T-cell (primary cell): ENCODE data around the gene GCSAM. TPM values are rescaled to one million over a fixed set of nuclear protein-coding genes. Genes with fewer than 3 reads are reported as not detected.
A peak's percentile ranks its signal among the peaks of the same experiment; 100 is the strongest.

Source experiments
- ATAC-seq, 4 experiments: fragments of 200-7000 bp in 3 of 4; fragments of 150-1000 bp in 1 of 4; cut with Tn5 transposase; replicated peaks in 1 of 4; 1 replicate in 3 of 4; 2 replicates in 1 of 4; pipeline ENCODE4 v1.10.0; 2021; ENCODE audit warnings: moderate library complexity in 3 of 4, mild to moderate bottlenecking in 2 of 4, moderate number of reproducible peaks in 1 of 4
- CTCF ChIA-PET, 2 donors: fragments of 300-600 bp; sonication (Branson Sonifier 250); formaldehyde crosslinking; loops; one replicate each; lab custom pipeline; 2022; ENCODE audit warnings: antibody characterized with exemption in 2 of 2; lab: Charles Lee
- POLR2A ChIA-PET, 2 donors: fragments of 300-600 bp; sonication (Branson Sonifier 250); formaldehyde crosslinking; loops; one replicate each; lab custom pipeline; 2022; ENCODE audit warnings: antibody characterized with exemption in 2 of 2; lab: Charles Lee
- DNase-seq, 35 experiments: peaks; one replicate each; pipeline versions ENCODE4 v3.0.0 to v3.0.0-alpha.2; 2013 to 2023
- H3K27ac ChIP-seq: one replicate; pipeline ENCODE4 v1.5.1; 2013; ENCODE audit warnings: low read length
- H3K27me3 ChIP-seq, 2 experiments: replicated peaks in 1 of 2; 1 replicate in 1 of 2; 2 replicates in 1 of 2; pipeline versions ENCODE4 v1.6.1 to v1.7.0; 2013; ENCODE audit warnings: low read length in 1 of 2, mixed read lengths in 1 of 2; ENCODE audit not compliant: control insufficient read depth in 2 of 2, insufficient read depth in 2 of 2; ENCODE audit errors: extremely low read depth in 1 of 2
- H3K36me3 ChIP-seq, 2 donors: 1 replicate in 1 of 2; 2 replicates in 1 of 2; pipeline versions ENCODE4 v1.6.1 to v1.7.0; 2013; ENCODE audit warnings: low read length in 1 of 2; ENCODE audit not compliant: control insufficient read depth in 2 of 2, insufficient read depth in 1 of 2; ENCODE audit errors: extremely low read depth in 1 of 2
- H3K4me1 ChIP-seq, 2 experiments: 1 replicate in 1 of 2; 2 replicates in 1 of 2; pipeline versions ENCODE4 v1.6.1 to v1.7.0; 2013; ENCODE audit warnings: low read length in 2 of 2, mixed read lengths in 1 of 2; ENCODE audit not compliant: insufficient read depth in 2 of 2, control insufficient read depth in 1 of 2; ENCODE audit errors: extremely low read depth in 1 of 2
- H3K4me3 ChIP-seq, 2 donors: 1 replicate in 1 of 2; 2 replicates in 1 of 2; pipeline versions ENCODE4 v1.5.1 to v1.7.0; 2013; ENCODE audit warnings: mild to moderate bottlenecking in 2 of 2, low read length in 1 of 2, moderate library complexity in 1 of 2; ENCODE audit not compliant: control insufficient read depth in 1 of 2; ENCODE audit errors: extremely low read depth in 1 of 2
- H3K9me3 ChIP-seq: 2 replicates; pipeline ENCODE4 v1.7.0; 2013
- H3K27ac Mint-ChIP-seq, 2 donors: one replicate each; pipeline ENCODE4 v1.8.0; 2020 to 2021; ENCODE audit warnings: mild to moderate bottlenecking in 2 of 2, mixed read lengths in 2 of 2
- H3K27me3 Mint-ChIP-seq, 2 donors: one replicate each; pipeline ENCODE4 v1.8.0; 2021 to 2022; ENCODE audit warnings: mixed read lengths in 2 of 2
- H3K36me3 Mint-ChIP-seq: one replicate; pipeline ENCODE4 v1.8.0; 2021; ENCODE audit warnings: mixed read lengths
- H3K4me1 Mint-ChIP-seq, 3 donors: one replicate each; pipeline ENCODE4 v1.8.0; 2020 to 2022; ENCODE audit warnings: mixed read lengths in 3 of 3, mild to moderate bottlenecking in 1 of 3
- H3K4me3 Mint-ChIP-seq, 3 donors: one replicate each; pipeline ENCODE4 v1.8.0; 2020 to 2022; ENCODE audit warnings: mild to moderate bottlenecking in 3 of 3, mixed read lengths in 3 of 3, moderate library complexity in 3 of 3
- H3K9me3 Mint-ChIP-seq, 3 donors: one replicate each; pipeline ENCODE4 v1.8.0; 2020 to 2022; ENCODE audit warnings: mixed read lengths in 3 of 3
- WGBS: methylation state at CpG from one replicate; pipeline ENCODE4 v1.1.5; 2013; ENCODE audit warnings: missing lambda C conversion rate; ENCODE audit not compliant: insufficient coverage; 5-methylcytosine and 5-hydroxymethylcytosine counted together
- total RNA-seq, 35 experiments: library from RNA in 6 of 35; stranded (reverse) in 6 of 35; fragments of 120-200 nt in 1 of 35; gene quantifications; one replicate each; pipeline versions ENCODE4 v1.2.1 to v1.2.4 and lab custom pipeline; 2013 to 2026

The GCSAM gene
- total RNA-seq, 5 donors from 2014 or later (not counting 1 experiment from before 2014, with no cell fraction given): 15.8 to 21.6 (median 18.2) TPM

DNA sequence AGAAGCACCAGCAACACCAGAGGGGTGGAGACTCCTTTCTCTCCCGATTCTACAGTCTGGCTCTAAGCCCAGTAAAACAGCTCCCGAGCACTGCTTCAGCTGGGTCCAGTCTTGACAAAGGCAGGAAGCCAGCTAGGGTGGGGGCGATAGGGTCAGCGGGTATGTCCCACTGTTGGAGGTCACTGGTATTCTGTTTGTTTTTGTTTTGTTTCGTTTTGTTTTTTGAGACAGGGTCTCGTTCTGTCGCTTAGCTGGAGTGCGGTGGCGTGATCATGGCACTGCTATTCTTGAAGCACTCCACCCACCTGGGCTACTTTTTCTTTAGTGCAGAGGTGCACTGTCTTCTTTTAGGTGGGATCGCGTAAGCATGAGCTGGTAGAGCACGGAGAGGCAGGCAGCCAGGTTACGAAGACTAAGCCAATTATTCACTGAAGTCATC, 16.3 kb downstream of the GCSAM start:
- ChIA-PET CTCF (interaction anchor here (0.5 to 1.5 kb wide), 6 partner anchors 11 to 395 kb away, joined by 3 to 6 read pairs (median 4); no protein-coding TSS in a partner anchor), POLR2A (no interaction called here)
- Mint-ChIP-seq H3K9me3 (no peaks in the 10 kb centered on the region), H3K4me1 (peaks cover 46 to 56% (median 49%) of the 10 kb centered on the region in 3 donors), H3K27me3 (no peaks in the 10 kb centered on the region), H3K4me3 (peak overlapping the region in 2 of 3 donors; percentile 4 to 36), H3K27ac (peak overlapping the region; percentile 1 to 49), H3K36me3 (no peaks in the 10 kb centered on the region)
- Histone ChIP-seq H3K4me1 (peaks cover 11 to 38% of the 10 kb centered on the region in 2 experiments), H3K36me3 (peaks cover 0 to 1% of the 10 kb centered on the region in 2 donors), H3K4me3 (no peak overlapping the region), H3K9me3 (no peaks in the 10 kb centered on the region), H3K27me3 (no peaks in the 10 kb centered on the region), H3K27ac (no peak overlapping the region)
- no peak for DNase-seq
- ATAC-seq: no peak
- WGBS: 64% methylated on average over 4 of the region's 13 CpGs

DNA sequence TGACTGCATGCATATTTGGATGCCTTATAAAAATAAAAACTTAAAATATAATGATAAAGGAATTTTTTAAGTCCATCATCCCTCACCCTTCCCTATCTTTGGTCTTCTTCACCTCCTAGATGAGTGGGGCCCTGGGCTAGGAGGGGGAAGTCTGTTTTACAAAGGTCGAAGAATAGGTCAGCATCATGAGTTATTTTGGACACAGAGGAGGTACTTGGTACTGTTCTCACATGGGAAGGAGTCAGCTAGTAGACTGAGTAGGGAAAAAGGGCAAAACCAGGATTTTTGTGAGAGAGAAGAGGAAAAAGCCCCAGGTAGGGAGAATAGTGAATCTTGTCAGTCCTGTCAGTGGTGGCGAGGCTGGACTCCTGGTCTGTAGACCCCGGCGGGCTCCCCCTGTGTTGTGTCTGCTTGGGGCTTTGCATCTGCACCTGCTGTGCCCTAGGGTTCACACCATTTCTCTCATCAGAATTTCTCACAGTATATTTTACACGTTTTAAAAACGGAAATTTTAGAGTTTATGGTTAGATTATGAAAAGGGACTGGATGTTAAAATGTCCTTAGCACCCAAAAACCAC, 17.2 kb downstream of the GCSAM start:
- Mint-ChIP-seq H3K4me1 (peaks cover 39 to 49% (median 40%) of the 10 kb centered on the region in 3 donors), H3K4me3 (no peak overlapping the region), H3K27ac (peak overlapping the region in 1 of 2 donors; percentile 75), H3K36me3 (no peaks in the 10 kb centered on the region), H3K9me3 (no peaks in the 10 kb centered on the region), H3K27me3 (no peaks in the 10 kb centered on the region)
- WGBS: 40% methylated on average over 2 of the region's 6 CpGs
- Histone ChIP-seq H3K27ac (no peak overlapping the region), H3K4me3 (no peak overlapping the region), H3K9me3 (no peaks in the 10 kb centered on the region), H3K27me3 (no peaks in the 10 kb centered on the region), H3K36me3 (no peaks in the 10 kb centered on the region), H3K4me1 (peaks cover 10 to 30% of the 10 kb centered on the region in 2 experiments)
- POLR2A ChIA-PET: no interaction called here
- no peak for DNase-seq
- CTCF ChIA-PET: interaction anchor here in 1 of 2 donors (0.6 kb wide), 1 partner anchor 418 kb away, joined by 3 read pairs; no protein-coding TSS in a partner anchor
- ATAC-seq: no peak

DNA sequence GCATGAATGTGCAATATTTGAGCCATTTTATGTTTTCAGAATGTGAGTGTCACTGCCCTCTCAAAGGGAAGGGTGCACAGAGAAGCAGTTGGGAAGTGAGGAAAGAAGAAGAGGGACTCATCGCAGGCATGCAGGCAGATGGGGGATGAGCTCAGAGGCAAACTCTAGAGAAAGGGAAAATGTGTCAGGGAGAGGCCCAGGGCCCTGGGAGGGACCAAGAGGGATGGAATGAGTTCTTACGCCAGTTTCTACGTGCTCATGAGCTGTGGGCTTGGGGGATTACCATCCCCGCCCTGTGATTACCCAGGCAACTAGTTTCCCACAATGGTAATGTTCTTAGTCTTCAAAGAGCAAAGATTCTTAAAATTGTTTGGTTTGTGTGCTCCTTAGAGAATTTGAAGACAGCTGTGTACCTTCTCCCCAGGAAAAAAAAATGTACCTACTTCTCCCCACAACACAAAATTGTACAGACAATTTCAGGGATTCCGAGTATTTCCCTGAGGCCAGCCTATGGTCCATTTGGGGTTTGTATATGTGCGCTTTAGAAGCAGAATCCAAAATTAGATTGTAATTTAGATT, 17.8 kb downstream of the GCSAM start:
- WGBS: 78% methylated on average over 5 of the region's 6 CpGs
- Mint-ChIP-seq H3K36me3 (no peaks in the 10 kb centered on the region), H3K4me3 (no peak overlapping the region), H3K9me3 (no peaks in the 10 kb centered on the region), H3K27me3 (no peaks in the 10 kb centered on the region), H3K4me1 (peaks cover 33 to 44% (median 34%) of the 10 kb centered on the region in 3 donors), H3K27ac (peak overlapping the region in 1 of 2 donors; percentile 49)
- Histone ChIP-seq H3K27me3 (no peaks in the 10 kb centered on the region), H3K9me3 (no peaks in the 10 kb centered on the region), H3K36me3 (no peaks in the 10 kb centered on the region), H3K4me3 (no peak overlapping the region), H3K27ac (no peak overlapping the region), H3K4me1 (peaks cover 10 to 25% of the 10 kb centered on the region in 2 experiments)
- ATAC-seq: no peak
- POLR2A ChIA-PET: no interaction called here
- CTCF ChIA-PET: interaction anchor here in 1 of 2 donors (0.6 kb wide), 1 partner anchor 419 kb away, joined by 3 read pairs; no protein-coding TSS in a partner anchor
- no peak for DNase-seq

DNA sequence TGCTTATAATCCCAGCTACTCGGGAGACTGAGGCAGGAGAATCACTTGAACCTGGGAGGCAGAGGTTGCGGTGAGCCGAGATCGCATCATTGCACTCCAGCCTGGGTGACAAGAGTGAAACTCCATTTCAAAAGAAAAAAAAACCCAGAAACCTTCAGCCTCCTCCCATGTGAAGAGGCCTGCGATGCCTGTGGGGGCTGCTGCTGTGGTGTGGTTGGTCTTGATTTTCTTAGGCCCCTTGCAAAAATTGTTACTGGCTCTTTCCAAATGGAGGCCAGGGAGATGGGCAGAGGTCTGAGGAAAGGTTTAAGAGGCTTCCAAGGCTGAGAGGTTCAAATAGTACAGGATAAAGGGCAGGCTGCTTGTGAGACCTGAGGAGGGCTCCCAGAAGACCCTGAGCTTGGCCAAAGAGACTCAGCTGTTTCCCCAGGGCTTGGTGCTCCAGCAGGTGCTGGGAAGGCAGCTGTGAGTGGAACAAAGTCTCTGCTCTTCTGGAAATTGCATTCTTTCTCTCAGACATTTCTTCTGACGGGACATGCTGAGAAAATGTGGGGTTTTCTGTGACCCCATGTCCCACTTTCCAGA, 18.4 kb downstream of the GCSAM start:
- ChIA-PET POLR2A (no interaction called here), CTCF (interaction anchor here (0.5 to 1.3 kb wide), 2 partner anchors 10 to 125 kb away, joined by 3 read pairs; no protein-coding TSS in a partner anchor)
- Histone ChIP-seq H3K4me1 (peaks cover 5 to 20% of the 10 kb centered on the region in 2 experiments), H3K27me3 (no peaks in the 10 kb centered on the region), H3K27ac (no peak overlapping the region), H3K4me3 (no peak overlapping the region), H3K9me3 (no peaks in the 10 kb centered on the region), H3K36me3 (no peaks in the 10 kb centered on the region)
- no peaks in the 10 kb centered on the region for H3K36me3 Mint-ChIP-seq
- peaks cover 28 to 38% (median 28%) of the 10 kb centered on the region in 3 donors for H3K4me1 Mint-ChIP-seq
- H3K27ac Mint-ChIP-seq: peak overlapping the region in 1 of 2 donors; percentile 49
- WGBS: 83% methylated on average over 2 of the region's 6 CpGs
- DNase-seq: no peak
- H3K9me3 Mint-ChIP-seq: no peaks in the 10 kb centered on the region
- H3K27me3 Mint-ChIP-seq: no peaks in the 10 kb centered on the region
- no peak overlapping the region for H3K4me3 Mint-ChIP-seq
- no peak for ATAC-seq

DNA sequence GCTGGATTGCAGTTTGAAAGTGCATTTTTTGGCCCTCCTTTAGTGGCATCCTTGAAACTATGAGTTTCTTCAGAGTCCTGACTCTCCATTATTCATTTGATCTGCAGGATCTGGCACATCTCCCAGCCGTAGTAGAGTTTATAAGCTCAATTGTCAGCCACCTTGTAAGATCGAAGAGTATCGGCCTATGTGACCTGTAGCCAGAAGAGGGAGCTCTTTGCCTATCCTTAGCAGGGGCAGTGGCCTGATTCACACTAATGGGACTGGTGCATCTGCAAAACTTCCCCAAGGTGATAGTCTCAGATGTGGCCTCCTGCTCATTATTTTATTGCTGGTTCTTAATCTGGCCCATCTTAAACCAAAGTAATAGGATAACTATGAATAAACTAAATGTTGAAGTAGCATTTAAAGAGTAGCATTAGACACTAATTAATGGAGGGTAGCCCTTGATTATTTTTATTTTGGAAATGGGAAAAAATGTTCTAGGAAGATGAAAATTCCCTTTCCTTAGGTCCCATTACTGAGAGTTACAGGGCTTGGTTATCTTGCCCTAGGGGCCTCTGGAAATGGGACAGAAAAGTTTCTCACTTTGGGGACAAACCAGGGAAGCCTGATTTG, 21.2 kb downstream of the GCSAM start:
- no peaks in the 10 kb centered on the region for H3K27me3 Mint-ChIP-seq
- H3K9me3 Mint-ChIP-seq: no peaks in the 10 kb centered on the region
- H3K4me1 Mint-ChIP-seq: peaks cover 0 to 15% (median 6%) of the 10 kb centered on the region in 3 donors
- 7% methylated on average over 3 of the region's 3 CpGs for WGBS
- H3K27ac Mint-ChIP-seq: no peak overlapping the region
- DNase-seq (peak; percentile 22 to 85 (median 51)), ATAC-seq (peak; percentile 88 to 94 (median 92))
- H3K36me3 Mint-ChIP-seq: no peaks in the 10 kb centered on the region
- CTCF ChIA-PET: interaction anchor here (0.6 to 2.6 kb wide), 63 partner anchors 10 to 611 kb away, joined by 3 to 50 read pairs (median 4); partner anchors contain the start of genes CD200 (in 2 of the 2), SLC9C1 (in 2 of the 2), BTLA (in 1 of the 2) and GCSAM (in 1 of the 2)
- H3K4me3 Mint-ChIP-seq: no peak overlapping the region
- H3K27me3 ChIP-seq: no peaks in the 10 kb centered on the region
- H3K27ac ChIP-seq: no peak overlapping the region
- no peak overlapping the region for H3K4me3 ChIP-seq
- H3K36me3 ChIP-seq: no peaks in the 10 kb centered on the region
- POLR2A ChIA-PET: interaction anchor here (0.6 to 1.2 kb wide), 2 partner anchors 198 to 421 kb away, joined by 4 read pairs; no protein-coding TSS in a partner anchor
- peaks cover 4 to 5% of the 10 kb centered on the region in 2 experiments for H3K4me1 ChIP-seq
- no peaks in the 10 kb centered on the region for H3K9me3 ChIP-seq

DNA sequence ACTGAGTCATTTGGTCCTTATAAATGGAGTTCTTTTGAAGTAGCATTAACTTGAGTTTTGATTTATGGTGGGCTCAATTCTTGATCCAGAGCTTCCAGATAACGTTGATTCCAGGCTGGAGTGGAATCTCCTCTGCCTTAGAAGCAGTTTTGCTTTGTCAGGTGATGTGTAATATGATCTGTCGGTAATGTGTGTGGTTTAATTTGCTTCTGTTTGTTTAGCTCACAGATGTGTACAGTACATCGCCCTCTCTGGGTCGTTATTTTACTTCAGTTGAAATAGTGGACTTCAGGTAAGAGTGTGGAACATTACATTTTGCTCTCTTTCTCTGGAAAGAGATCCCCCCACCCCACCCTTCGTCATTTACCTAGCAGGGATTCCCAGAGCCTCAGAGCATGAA, 23.7 kb downstream of the GCSAM start:
- H3K4me3 Mint-ChIP-seq: no peak overlapping the region
- whole genome bisulfite sequencing: 13% methylated on average over 1 of the region's 5 CpGs
- no peaks in the 10 kb centered on the region for H3K27me3 Mint-ChIP-seq
- no peak for DNase-seq
- H3K27ac Mint-ChIP-seq: no peak overlapping the region
- ATAC-seq: no peak
- H3K4me1 Mint-ChIP-seq: peaks cover 0 to 9% (median 5%) of the 10 kb centered on the region in 3 donors
- H3K36me3 Mint-ChIP-seq: no peaks in the 10 kb centered on the region
- Histone ChIP-seq H3K27me3 (no peaks in the 10 kb centered on the region), H3K9me3 (no peaks in the 10 kb centered on the region), H3K4me3 (no peak overlapping the region), H3K36me3 (peaks cover 0 to 5% of the 10 kb centered on the region in 2 donors), H3K4me1 (peaks cover 0 to 4% of the 10 kb centered on the region in 2 experiments), H3K27ac (no peak overlapping the region)
- CTCF ChIA-PET: interaction anchor here in 1 of 2 donors (1.1 kb wide), 1 partner anchor 11 kb away, joined by 3 read pairs; no protein-coding TSS in a partner anchor
- no peaks in the 10 kb centered on the region for H3K9me3 Mint-ChIP-seq
- POLR2A ChIA-PET: no interaction called here
